Activated B cell treated with CpG ODN at 0.5 μM for 24 hours (primary cell): ENCODE measurements around the gene SLCO1B1. TPM values are rescaled to one million over a fixed set of nuclear protein-coding genes. Genes with fewer than 3 reads are reported as not detected.

ENCODE experiments used
- ATAC-seq: fragments of 200-7000 bp; cut with Tn5 transposase; one replicate; pipeline ENCODE4 v1.10.0; 2021; ENCODE audit warnings: low read depth, mild to moderate bottlenecking, moderate library complexity
- CTCF ChIA-PET: fragments of 350-600 bp; sonication (Branson Sonifier 250); formaldehyde crosslinking; loops from one replicate; lab custom pipeline; 2021; ENCODE audit warnings: antibody characterized with exemption; lab: Charles Lee
- POLR2A ChIA-PET: fragments of 350-600 bp; sonication (Branson Sonifier 250); formaldehyde crosslinking; loops from one replicate; lab custom pipeline; 2021; ENCODE audit warnings: antibody characterized with exemption; lab: Charles Lee
- DNase-seq: peaks from one replicate; pipeline ENCODE4 v3.0.0; 2022
- H3K27ac Mint-ChIP-seq: one replicate; pipeline ENCODE4 v1.8.0; 2020; ENCODE audit warnings: mixed read lengths
- H3K27me3 Mint-ChIP-seq: one replicate; pipeline ENCODE4 v1.8.0; 2021; ENCODE audit warnings: mixed read lengths
- H3K36me3 Mint-ChIP-seq: one replicate; pipeline ENCODE4 v1.8.0; 2021; ENCODE audit warnings: low read depth, mixed read lengths
- H3K4me1 Mint-ChIP-seq: one replicate; pipeline ENCODE4 v1.8.0; 2021; ENCODE audit warnings: mixed read lengths
- H3K4me3 Mint-ChIP-seq: one replicate; pipeline ENCODE4 v1.8.0; 2020; ENCODE audit warnings: mild to moderate bottlenecking, mixed read lengths
- H3K9me3 Mint-ChIP-seq: one replicate; pipeline ENCODE4 v1.8.0; 2020; ENCODE audit warnings: mixed read lengths
- intact Hi-C: fragments of 100-400 bp; cut with micrococcal nuclease; formaldehyde crosslinking; loops from one replicate; pipeline ENCODE4 v1.15.1; 2024
- total RNA-seq: library from RNA; stranded (reverse); gene quantifications from 2 replicates; pipeline ENCODE4 v1.2.3, GENCODE V29; 2022
- TF ChIP-seq, protein P1 (sequence below): fragments of 200-600 bp; IDR thresholded peaks from one replicate; pipeline ENCODE4 v1.8.0; 2022; ENCODE audit warnings: antibody characterized with exemption, mild to moderate bottlenecking

The SLCO1B1 gene
- total RNA-seq, 1 donor from 2014 or later, result not detected

DNA sequence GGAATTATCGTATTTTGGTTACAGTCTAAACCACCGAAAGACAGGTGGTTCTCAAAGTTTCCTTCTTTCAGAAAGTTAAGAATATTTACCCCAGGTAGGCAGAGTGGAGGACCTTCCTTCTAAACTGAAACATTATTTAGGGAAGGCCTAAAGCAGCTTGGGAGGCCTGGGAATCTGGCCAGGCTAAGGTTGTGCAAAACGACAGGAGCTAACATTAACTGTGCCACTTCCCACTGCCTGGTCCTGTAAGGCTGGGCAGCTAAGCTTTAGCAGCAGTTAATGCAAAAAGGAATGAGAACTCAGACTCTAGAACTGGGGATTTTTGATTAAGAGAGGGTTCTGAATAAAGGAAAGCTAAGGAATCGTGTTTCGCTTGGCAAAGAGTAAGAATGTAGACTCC is 121.1 kb downstream of the SLCO1B1 start:
- CTCF ChIA-PET, result no interaction called here
- Mint-ChIP-seq H3K27ac (no peak overlapping the region), H3K27me3 (no peaks in the 10 kb centered on the region), H3K36me3 (no peaks in the 10 kb centered on the region), H3K4me3 (no peak overlapping the region), H3K9me3 (peaks cover under 1% of the 10 kb centered on the region), H3K4me1 (no peaks in the 10 kb centered on the region)
- TF ChIP-seq, protein P1, sequence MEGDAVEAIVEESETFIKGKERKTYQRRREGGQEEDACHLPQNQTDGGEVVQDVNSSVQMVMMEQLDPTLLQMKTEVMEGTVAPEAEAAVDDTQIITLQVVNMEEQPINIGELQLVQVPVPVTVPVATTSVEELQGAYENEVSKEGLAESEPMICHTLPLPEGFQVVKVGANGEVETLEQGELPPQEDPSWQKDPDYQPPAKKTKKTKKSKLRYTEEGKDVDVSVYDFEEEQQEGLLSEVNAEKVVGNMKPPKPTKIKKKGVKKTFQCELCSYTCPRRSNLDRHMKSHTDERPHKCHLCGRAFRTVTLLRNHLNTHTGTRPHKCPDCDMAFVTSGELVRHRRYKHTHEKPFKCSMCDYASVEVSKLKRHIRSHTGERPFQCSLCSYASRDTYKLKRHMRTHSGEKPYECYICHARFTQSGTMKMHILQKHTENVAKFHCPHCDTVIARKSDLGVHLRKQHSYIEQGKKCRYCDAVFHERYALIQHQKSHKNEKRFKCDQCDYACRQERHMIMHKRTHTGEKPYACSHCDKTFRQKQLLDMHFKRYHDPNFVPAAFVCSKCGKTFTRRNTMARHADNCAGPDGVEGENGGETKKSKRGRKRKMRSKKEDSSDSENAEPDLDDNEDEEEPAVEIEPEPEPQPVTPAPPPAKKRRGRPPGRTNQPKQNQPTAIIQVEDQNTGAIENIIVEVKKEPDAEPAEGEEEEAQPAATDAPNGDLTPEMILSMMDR, result no peak
- intact Hi-C loops, result no loop called here
- ATAC-seq (no peak), DNase-seq (no peak)
- POLR2A ChIA-PET, result no interaction called here

DNA sequence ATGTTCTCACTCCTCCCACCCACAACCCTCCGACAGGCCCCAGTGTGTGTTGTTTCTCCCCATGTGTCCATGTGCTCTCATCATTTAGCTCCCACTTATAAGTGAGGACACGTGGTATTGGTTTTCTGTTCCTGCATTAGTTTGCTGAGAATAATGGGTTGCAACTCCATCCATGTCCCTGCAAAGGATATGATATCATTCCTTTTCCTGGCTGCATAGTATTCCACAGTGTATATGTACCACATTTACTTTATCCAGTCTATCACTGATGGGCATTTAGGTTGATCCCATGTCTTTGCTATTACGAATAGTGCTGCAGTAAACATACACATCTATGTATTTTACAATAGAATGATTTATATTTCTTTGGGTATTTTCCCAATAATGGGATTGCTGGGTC is 126.2 kb downstream of the SLCO1B1 start:
- DNase-seq (no peak), ATAC-seq (no peak)
- TF ChIP-seq, protein P1, result no peak
- POLR2A ChIA-PET, result no interaction called here
- intact Hi-C loops, result no loop called here
- Mint-ChIP-seq H3K27me3 (no peaks in the 10 kb centered on the region), H3K36me3 (no peaks in the 10 kb centered on the region), H3K4me1 (no peaks in the 10 kb centered on the region), H3K4me3 (no peak overlapping the region), H3K9me3 (peaks cover 11% of the 10 kb centered on the region), H3K27ac (no peak overlapping the region)
- CTCF ChIA-PET, result no interaction called here

DNA sequence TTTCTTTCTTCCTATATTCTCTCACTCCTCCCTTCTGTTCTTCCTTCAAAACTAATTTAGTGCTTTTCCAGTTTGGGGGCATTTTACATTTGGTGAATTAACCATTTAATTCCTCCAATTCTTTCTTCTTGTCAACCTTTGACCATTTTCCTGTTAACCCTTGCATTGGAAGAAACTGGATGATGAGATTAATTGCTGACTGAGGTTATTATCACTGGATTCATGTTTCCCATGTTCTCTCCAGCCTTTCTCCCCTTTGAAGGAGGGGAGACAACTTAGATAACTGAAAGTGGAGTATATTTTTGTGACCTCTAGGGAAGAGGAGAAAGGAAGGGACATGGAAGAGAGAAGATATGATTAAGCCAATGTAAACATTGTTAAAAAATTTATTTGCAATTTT is 133.2 kb downstream of the SLCO1B1 start:
- no peaks in the 10 kb centered on the region for H3K27me3 Mint-ChIP-seq
- ATAC-seq (no peak), DNase-seq (no peak)
- H3K4me1 Mint-ChIP-seq, result no peaks in the 10 kb centered on the region
- ChIA-PET CTCF (no interaction called here), POLR2A (no interaction called here)
- TF ChIP-seq, protein P1, result no peak
- H3K36me3 Mint-ChIP-seq, result no peaks in the 10 kb centered on the region
- H3K4me3 Mint-ChIP-seq, result no peak overlapping the region
- no peak overlapping the region for H3K27ac Mint-ChIP-seq
- H3K9me3 Mint-ChIP-seq, result peaks cover 12% of the 10 kb centered on the region
- intact Hi-C loops, result no loop called here

DNA sequence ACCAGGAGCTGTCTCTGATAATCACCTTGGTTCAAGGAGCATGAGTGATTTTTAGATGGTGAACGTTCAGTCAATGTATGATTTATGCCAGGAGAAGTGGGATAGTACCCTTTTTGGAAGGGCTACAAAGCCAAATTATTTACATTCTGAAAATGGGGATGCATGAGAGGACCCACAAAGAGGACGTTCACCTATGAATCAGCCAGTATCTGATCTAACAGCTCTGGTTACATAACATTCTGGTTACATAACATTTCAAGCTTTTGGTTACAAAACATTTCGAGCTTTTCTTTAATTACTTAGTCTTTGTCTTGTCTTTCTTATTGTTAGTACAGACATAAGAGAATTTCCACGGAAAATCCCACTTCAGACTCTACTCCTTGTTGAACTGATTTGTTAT is 134.9 kb downstream of the SLCO1B1 start:
- POLR2A ChIA-PET, result no interaction called here
- CTCF ChIA-PET, result no interaction called here
- DNase-seq (no peak), ATAC-seq (no peak)
- Mint-ChIP-seq H3K36me3 (no peaks in the 10 kb centered on the region), H3K9me3 (peaks cover 8% of the 10 kb centered on the region), H3K4me3 (no peak overlapping the region), H3K27ac (no peak overlapping the region), H3K4me1 (no peaks in the 10 kb centered on the region), H3K27me3 (no peaks in the 10 kb centered on the region)
- intact Hi-C loops, result no loop called here
- TF ChIP-seq, protein P1, result no peak

DNA sequence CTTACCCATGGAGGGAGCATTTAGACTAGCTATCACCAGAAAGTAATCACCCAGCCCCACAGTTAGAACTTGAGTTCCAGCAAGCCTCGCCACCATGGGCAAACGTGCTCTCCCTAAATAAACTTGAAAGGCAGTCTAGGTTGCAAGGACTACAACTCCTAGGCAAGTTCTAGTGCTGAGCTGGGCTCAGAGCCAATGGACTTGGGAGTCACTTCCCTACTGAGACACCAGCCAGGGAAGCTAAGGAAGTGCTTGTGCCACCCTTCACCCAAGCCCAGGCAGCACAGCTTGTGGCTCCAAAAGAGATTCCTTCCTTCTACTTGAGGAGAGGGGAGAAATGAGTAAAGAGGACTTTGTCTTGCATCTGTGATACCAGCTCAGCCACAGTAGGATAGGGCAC is 145.8 kb downstream of the SLCO1B1 start:
- intact Hi-C loops, result no loop called here
- ATAC-seq (no peak), DNase-seq (no peak)
- POLR2A ChIA-PET, result no interaction called here
- H3K9me3 Mint-ChIP-seq, result no peaks in the 10 kb centered on the region
- TF ChIP-seq, protein P1, result no peak
- CTCF ChIA-PET, result interaction anchor here (0.6 kb wide), 1 partner anchor 38 kb away, joined by 3 read pairs; no protein-coding TSS in a partner anchor
- no peaks in the 10 kb centered on the region for H3K27me3 Mint-ChIP-seq
- no peak overlapping the region for H3K4me3 Mint-ChIP-seq
- H3K36me3 Mint-ChIP-seq, result no peaks in the 10 kb centered on the region
- H3K27ac Mint-ChIP-seq, result no peak overlapping the region
- H3K4me1 Mint-ChIP-seq, result no peaks in the 10 kb centered on the region

Other genes starting within 250 kb of the SLCO1B1 start
- gene SLCO1A2, start 203.7 kb downstream of the SLCO1B1 start, total RNA-seq, result not detected in 2 replicates
- gene IAPP, start 241.7 kb downstream of the SLCO1B1 start, total RNA-seq, result not detected in 2 replicates